ENCODE measurements around the gene SPAG17. TPM values are rescaled to one million over a fixed set of nuclear protein-coding genes. Genes with fewer than 3 reads are reported as not detected.

The SPAG17 gene
- total and polyA plus RNA-seq, 2 donors from 2014 or later, result 8.7 to 10.4 TPM

GRCh38 chr1:118190561-118190960, 5.5 kb upstream of the SPAG17 start:
- intact Hi-C loops (cut with DNase I), result no loop called here
- Histone ChIP-seq H3K27me3 (ENCODE audit: control insufficient read depth, insufficient read depth, low read length) (no peaks in the 10 kb centered on the region), H3K27ac (ENCODE audit: low read depth in 2 of 2, low read length in 2 of 2) (no peak overlapping the region), H3K9me3 (ENCODE audit: control insufficient read depth in 2 of 3, insufficient read depth in 1 of 3, low read length in 3 of 3) (peaks cover 0 to 3% (median 0%) of the 10 kb centered on the region in 3 donors), H3K4me3 (ENCODE audit: low read length in 3 of 3) (no peak overlapping the region), H3K9ac (ENCODE audit: low read length in 3 of 3) (no peak overlapping the region), H3K4me1 (ENCODE audit: control insufficient read depth in 2 of 3, insufficient read depth in 2 of 3, low read depth in 1 of 3, low read length in 3 of 3) (no peaks in the 10 kb centered on the region), H3K36me3 (ENCODE audit: control insufficient read depth in 2 of 3, insufficient read depth in 3 of 3, low read length in 3 of 3) (no peaks in the 10 kb centered on the region)
- TF ChIP-seq CTCF (IDR thresholded peaks at IDR 0.05; ENCODE audit: borderline replicate concordance, extremely low read depth, insufficient read depth), result no peak
- FAIRE-seq (no peak), DNase-seq (no peak)

- H3K9me3 ChIP-seq (ENCODE audit: control insufficient read depth in 2 of 3, insufficient read depth in 1 of 3, low read length in 3 of 3), result peaks cover 0 to 3% (median 0%) of the 10 kb centered on the region in 3 donors
- H3K27me3 ChIP-seq (ENCODE audit: control insufficient read depth, insufficient read depth, low read length), result no peaks in the 10 kb centered on the region
- intact Hi-C loops (cut with DNase I), result no loop called here
- H3K4me1 ChIP-seq (ENCODE audit: control insufficient read depth in 2 of 3, insufficient read depth in 2 of 3, low read depth in 1 of 3, low read length in 3 of 3), result no peaks in the 10 kb centered on the region
- no peak overlapping the region for H3K9ac ChIP-seq (ENCODE audit: low read length in 3 of 3)
- TF ChIP-seq CTCF (IDR thresholded peaks at IDR 0.05; ENCODE audit: borderline replicate concordance, extremely low read depth, insufficient read depth), result no peak
- H3K36me3 ChIP-seq (ENCODE audit: control insufficient read depth in 2 of 3, insufficient read depth in 3 of 3, low read length in 3 of 3), result no peaks in the 10 kb centered on the region
- no peak for FAIRE-seq
- DNase-seq, result no peak
- no peak overlapping the region for H3K27ac ChIP-seq (ENCODE audit: low read depth in 2 of 2, low read length in 2 of 2)
- H3K4me3 ChIP-seq (ENCODE audit: low read length in 3 of 3), result no peak overlapping the region
These were observed 4.5 kb upstream of the SPAG17 start for GRCh38 chr1:118189564-118189963.

GRCh38 chr1:118188411-118188810, 3.4 kb upstream of the SPAG17 start:
- FAIRE-seq (no peak), DNase-seq (no peak)
- H3K4me1 ChIP-seq (ENCODE audit: control insufficient read depth in 2 of 3, insufficient read depth in 2 of 3, low read depth in 1 of 3, low read length in 3 of 3), result no peaks in the 10 kb centered on the region
- intact Hi-C loops (cut with DNase I), result no loop called here
- no peaks in the 10 kb centered on the region for H3K27me3 ChIP-seq (ENCODE audit: control insufficient read depth, insufficient read depth, low read length)
- TF ChIP-seq CTCF (IDR thresholded peaks at IDR 0.05; ENCODE audit: borderline replicate concordance, extremely low read depth, insufficient read depth), result no peak
- no peak overlapping the region for H3K9ac ChIP-seq (ENCODE audit: low read length in 3 of 3)
- peaks cover 0 to 3% (median 0%) of the 10 kb centered on the region in 3 donors for H3K9me3 ChIP-seq (ENCODE audit: control insufficient read depth in 2 of 3, insufficient read depth in 1 of 3, low read length in 3 of 3)
- no peaks in the 10 kb centered on the region for H3K36me3 ChIP-seq (ENCODE audit: control insufficient read depth in 2 of 3, insufficient read depth in 3 of 3, low read length in 3 of 3)
- no peak overlapping the region for H3K27ac ChIP-seq (ENCODE audit: low read depth in 2 of 2, low read length in 2 of 2)
- no peak overlapping the region for H3K4me3 ChIP-seq (ENCODE audit: low read length in 3 of 3)

GRCh38 chr1:118186026-118186425, 998 bp upstream of the SPAG17 start:
- FAIRE-seq, result no peak
- no peaks in the 10 kb centered on the region for H3K36me3 ChIP-seq (ENCODE audit: control insufficient read depth in 2 of 3, insufficient read depth in 3 of 3, low read length in 3 of 3)
- no peak overlapping the region for H3K4me3 ChIP-seq (ENCODE audit: low read length in 3 of 3)
- no peaks in the 10 kb centered on the region for H3K27me3 ChIP-seq (ENCODE audit: control insufficient read depth, insufficient read depth, low read length)
- H3K9me3 ChIP-seq (ENCODE audit: control insufficient read depth in 2 of 3, insufficient read depth in 1 of 3, low read length in 3 of 3), result no peaks in the 10 kb centered on the region
- H3K27ac ChIP-seq (ENCODE audit: low read depth in 2 of 2, low read length in 2 of 2), result no peak overlapping the region
- TF ChIP-seq CTCF (IDR thresholded peaks at IDR 0.05; ENCODE audit: borderline replicate concordance, extremely low read depth, insufficient read depth), result no peak
- intact Hi-C loops (cut with DNase I), result no loop called here
- no peak for DNase-seq
- no peaks in the 10 kb centered on the region for H3K4me1 ChIP-seq (ENCODE audit: control insufficient read depth in 2 of 3, insufficient read depth in 2 of 3, low read depth in 1 of 3, low read length in 3 of 3)
- no peak overlapping the region for H3K9ac ChIP-seq (ENCODE audit: low read length in 3 of 3)

Measured in kidney (tissue), 14 donors.